Endothelial cell (in vitro differentiated cells): ENCODE measurements around the gene KCNQ1. TPM values are rescaled to one million over a fixed set of nuclear protein-coding genes. Genes with fewer than 3 reads are reported as not detected.

ENCODE experiments used
- DNase-seq: peaks from one replicate; pipeline ENCODE4 v3.0.0; 2021; ENCODE audit warnings: low spot score
- H3K27ac Mint-ChIP-seq: one replicate; pipeline ENCODE4 v1.8.0; 2021; ENCODE audit warnings: mixed read lengths, inconsistent platforms; ENCODE audit not compliant: unreplicated experiment
- H3K27me3 Mint-ChIP-seq: one replicate; pipeline ENCODE4 v1.8.0; 2021; ENCODE audit warnings: mild to moderate bottlenecking, moderate library complexity, mixed read lengths, inconsistent platforms; ENCODE audit not compliant: unreplicated experiment
- H3K36me3 Mint-ChIP-seq: one replicate; pipeline ENCODE4 v1.8.0; 2021; ENCODE audit warnings: mild to moderate bottlenecking, low read depth, mixed read lengths, inconsistent platforms; ENCODE audit not compliant: unreplicated experiment
- H3K4me1 Mint-ChIP-seq: one replicate; pipeline ENCODE4 v1.8.0; 2021; ENCODE audit warnings: mild to moderate bottlenecking, mixed read lengths, inconsistent platforms; ENCODE audit not compliant: unreplicated experiment
- H3K4me3 Mint-ChIP-seq: one replicate; pipeline ENCODE4 v1.8.0; 2021; ENCODE audit warnings: mild to moderate bottlenecking, mixed read lengths, inconsistent platforms; ENCODE audit not compliant: unreplicated experiment
- H3K9me3 Mint-ChIP-seq: one replicate; pipeline ENCODE4 v1.8.0; 2021; ENCODE audit warnings: mixed read lengths, inconsistent platforms; ENCODE audit not compliant: unreplicated experiment
- CTCF ChIP-seq: fragments of 200-600 bp; sonication (generic); IDR thresholded peaks from one replicate; pipeline ENCODE4 v1.5.0; 2021; ENCODE audit warnings: antibody characterized with exemption; ENCODE audit not compliant: unreplicated experiment
- total RNA-seq: library from RNA; stranded (reverse); fragmentation: NEBNext Ultra II Directional; extraction: Animal tissue kit (Norgen Biotek cat#: 25700); gene quantifications from one replicate; pipeline ENCODE4 v1.2.1, GENCODE V29; 2021; ENCODE audit not compliant: unreplicated experiment

The KCNQ1 gene
- total RNA-seq, 1 donor from 2014 or later, result 35.3 TPM

DNA sequence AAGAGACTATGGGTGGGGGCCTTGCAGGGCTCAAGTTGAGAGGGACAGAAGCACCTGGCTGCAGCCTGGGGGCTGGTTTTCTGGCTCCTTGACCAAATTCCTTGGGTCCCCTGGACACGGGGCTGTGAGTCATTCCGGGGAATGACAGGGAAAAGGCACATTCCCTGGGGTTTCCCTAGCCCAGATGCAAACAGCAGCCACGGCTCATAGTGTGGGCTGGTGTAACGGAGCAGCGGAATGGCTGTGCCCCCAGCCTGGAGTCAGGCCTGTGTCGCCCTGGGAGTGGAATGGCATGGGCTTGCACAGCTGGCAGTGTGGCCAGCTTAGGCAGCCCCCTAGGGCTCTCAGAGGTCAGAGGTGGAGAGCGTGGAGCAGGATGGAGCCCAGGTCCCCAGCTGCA, 332.6 kb downstream of the KCNQ1 start:
- Mint-ChIP-seq H3K27ac (no peak overlapping the region), H3K36me3 (peaks cover 12% of the 10 kb centered on the region), H3K9me3 (no peaks in the 10 kb centered on the region), H3K4me1 (no peaks in the 10 kb centered on the region), H3K4me3 (no peak overlapping the region), H3K27me3 (peaks cover 5% of the 10 kb centered on the region)
- DNase-seq, result peak; percentile 1
- TF ChIP-seq CTCF, result no peak

DNA sequence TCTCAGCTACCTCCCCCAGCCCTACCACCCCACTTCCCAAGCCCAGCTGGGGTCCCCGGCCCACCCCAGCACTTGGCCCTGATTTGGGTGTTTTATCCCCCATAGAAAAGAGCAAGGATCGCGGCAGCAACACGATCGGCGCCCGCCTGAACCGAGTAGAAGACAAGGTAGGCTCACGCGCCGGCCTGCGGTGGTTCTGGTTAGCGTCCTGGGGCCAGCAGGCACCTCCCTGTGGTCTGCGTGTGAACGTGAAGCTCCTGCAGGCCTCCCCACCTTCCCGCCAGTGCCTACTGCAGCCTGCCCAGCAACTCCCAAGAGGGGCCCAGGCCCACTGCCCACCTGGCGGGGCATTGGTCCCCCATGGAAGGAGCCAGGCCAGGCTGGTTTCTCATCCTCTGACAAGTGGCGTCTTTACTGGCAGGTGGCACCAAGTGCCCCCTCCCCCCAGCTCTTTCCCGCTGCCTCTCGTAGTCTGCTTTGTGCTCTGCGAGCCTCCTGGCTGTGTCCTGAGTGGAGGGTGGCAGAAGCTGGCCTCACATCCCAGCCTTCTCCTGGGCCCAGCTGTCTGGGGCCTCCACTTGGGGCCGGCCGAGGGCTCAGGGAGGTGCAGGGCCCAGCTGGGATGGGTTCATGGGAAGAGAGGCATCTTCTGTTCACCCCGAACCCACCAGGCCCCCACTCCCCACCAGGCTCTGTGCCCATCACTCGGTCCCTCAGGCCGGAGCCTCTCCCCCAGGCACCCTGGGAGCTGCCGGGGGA, 333.2 kb downstream of the KCNQ1 start:
- Mint-ChIP-seq H3K27ac (no peak overlapping the region), H3K36me3 (peaks cover 9% of the 10 kb centered on the region), H3K9me3 (no peaks in the 10 kb centered on the region), H3K4me1 (no peaks in the 10 kb centered on the region), H3K4me3 (no peak overlapping the region), H3K27me3 (peaks cover 3% of the 10 kb centered on the region)
- peak; percentile 3 for DNase-seq
- no peak for TF ChIP-seq CTCF

DNA sequence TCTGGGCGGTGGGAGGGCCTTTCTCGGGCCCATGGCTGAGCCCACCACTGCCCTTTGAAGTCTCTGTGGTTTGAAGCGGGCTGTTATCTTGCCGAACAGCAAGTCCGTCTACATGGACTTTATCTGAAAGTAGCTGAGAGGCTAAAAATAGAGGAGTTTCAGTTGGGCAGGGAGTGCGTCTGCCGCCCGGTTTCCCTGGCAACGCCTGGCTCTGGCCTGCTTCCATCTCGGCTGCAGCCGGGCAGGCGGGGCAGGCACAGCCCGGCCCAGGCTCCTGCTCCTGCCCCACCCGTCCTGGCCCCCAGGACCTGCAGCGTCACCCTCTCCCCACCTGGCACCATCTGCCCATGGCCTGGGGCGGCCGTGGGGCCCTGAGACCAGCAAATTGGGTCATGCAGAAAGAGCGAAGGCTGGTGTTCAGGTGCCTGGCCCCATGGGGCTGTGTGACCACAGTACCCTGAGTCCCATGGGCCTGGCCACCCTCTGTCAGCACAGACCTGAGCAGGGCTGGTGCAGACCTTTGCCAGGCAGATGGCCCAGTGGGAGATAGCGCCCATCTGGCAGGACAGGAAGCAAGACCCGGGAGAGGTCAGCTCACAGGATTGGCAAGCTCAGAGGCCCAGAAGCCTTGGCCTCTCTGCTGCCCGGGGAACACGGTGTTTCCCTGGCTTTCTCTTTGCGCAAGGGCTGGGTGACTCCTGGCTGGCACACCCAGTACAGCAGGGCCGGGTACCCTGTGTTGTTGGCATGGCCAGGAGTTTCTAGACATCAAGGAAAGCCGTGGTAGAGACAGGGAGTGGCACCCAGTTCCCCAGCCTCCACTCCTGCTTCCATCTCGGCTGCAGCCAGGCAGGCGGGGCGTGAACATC, 334.1 kb downstream of the KCNQ1 start:
- Mint-ChIP-seq H3K4me3 (no peak overlapping the region), H3K36me3 (peaks cover 8% of the 10 kb centered on the region), H3K27me3 (no peaks in the 10 kb centered on the region), H3K4me1 (no peaks in the 10 kb centered on the region), H3K9me3 (no peaks in the 10 kb centered on the region), H3K27ac (no peak overlapping the region)
- peak; percentile 2 for DNase-seq
- TF ChIP-seq CTCF, result no peak

DNA sequence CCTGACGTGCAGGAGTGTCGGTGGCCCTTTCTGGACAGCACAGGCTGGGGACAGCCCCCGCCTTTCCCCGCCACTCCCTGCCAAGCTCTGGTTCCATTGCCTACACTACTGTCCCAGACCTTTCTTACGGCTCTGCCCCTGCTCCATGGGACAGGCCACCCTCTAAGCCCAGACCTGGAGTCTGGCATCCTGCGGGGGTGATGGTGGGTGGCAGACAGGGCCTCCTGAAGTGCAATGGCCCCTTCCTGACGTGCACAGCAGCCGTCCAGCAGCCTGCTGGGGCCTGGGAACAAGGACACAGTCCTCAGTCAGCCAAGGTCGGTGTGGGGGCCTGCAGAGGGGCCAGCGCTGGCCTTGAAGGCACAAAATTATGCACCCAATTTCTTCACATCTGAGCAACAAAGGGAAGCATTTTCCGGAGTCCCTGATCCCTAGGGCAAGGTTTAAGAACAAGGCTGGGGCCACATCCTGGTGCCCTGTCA, 334.7 kb downstream of the KCNQ1 start:
- Mint-ChIP-seq H3K27ac (no peak overlapping the region), H3K4me3 (no peak overlapping the region), H3K4me1 (no peaks in the 10 kb centered on the region), H3K27me3 (no peaks in the 10 kb centered on the region), H3K36me3 (peaks cover 8% of the 10 kb centered on the region), H3K9me3 (no peaks in the 10 kb centered on the region)
- TF ChIP-seq CTCF, result no peak
- peak; percentile 1 for DNase-seq
